Esophagus squamous epithelium (tissue), 5 donors: ENCODE results near the gene TRPV2. TPM values are rescaled to one million over a fixed set of nuclear protein-coding genes. Genes with fewer than 3 reads are reported as not detected.

ENCODE experiments used
- DNase-seq: peaks from one replicate; lab custom pipeline; 2025; lab: John Stamatoyannopoulos, UW
- H3K27ac ChIP-seq, 4 donors: fragments of 200-600 bp; sonication (generic); one replicate each; pipeline ENCODE4 v1.5.1; 2016 to 2019; ENCODE audit warnings: mild to moderate bottlenecking in 1 of 4
- H3K27me3 ChIP-seq, 4 donors: fragments of 200-600 bp; sonication (generic); 1 replicate in 3 of 4; 2 replicates in 1 of 4; pipeline versions ENCODE4 v1.5.1 to v1.6.0; 2017 to 2021; ENCODE audit warnings: antibody characterized with exemption in 1 of 4
- H3K36me3 ChIP-seq, 3 donors: fragments of 200-600 bp; sonication (generic); one replicate each; pipeline ENCODE4 v1.5.1; 2016 to 2019
- H3K4me1 ChIP-seq, 3 donors: fragments of 200-600 bp; sonication (generic); one replicate each; pipeline ENCODE4 v1.5.1; 2017 to 2019
- H3K4me3 ChIP-seq, 4 donors: fragments of 200-600 bp; sonication (generic); 1 replicate in 3 of 4; 2 replicates in 1 of 4; pipeline ENCODE4 v1.5.1; 2016 to 2019; ENCODE audit warnings: mild to moderate bottlenecking in 2 of 4, moderate library complexity in 1 of 4
- H3K9me3 ChIP-seq, 3 donors: fragments of 200-600 bp; sonication (generic); one replicate each; pipeline ENCODE4 v1.5.1; 2016 to 2019
- CTCF ChIP-seq, 6 experiments: fragments of 450-650 bp in 4 of 6; fragments of 200-600 bp in 2 of 6; sonication (generic) in 2 of 6; IDR thresholded peaks; one replicate each; pipeline ENCODE4 v1.5.1; 2016 to 2019; ENCODE audit warnings: antibody characterized with exemption in 6 of 6, mild to moderate bottlenecking in 4 of 6, moderate library complexity in 4 of 6
- POLR2A ChIP-seq, 4 donors: fragments of 450-650 bp; IDR thresholded peaks; one replicate each; pipeline ENCODE4 v1.6.1; 2017; ENCODE audit warnings: antibody characterized with exemption in 4 of 4, mild to moderate bottlenecking in 4 of 4, moderate library complexity in 3 of 4
- WGBS, 2 donors: methylation state at CpG; one replicate each; pipeline ENCODE4 v1.1.5; 2018; 5-methylcytosine and 5-hydroxymethylcytosine counted together
- intact Hi-C: fragments of 100-400 bp; cut with DNase I; formaldehyde crosslinking; loops from one replicate; pipeline ENCODE4 v1.15.0; 2022
- total RNA-seq, 4 donors: library from RNA; depleted of rRNA; stranded (reverse); fragments of >200 nt; gene quantifications; one replicate each; pipeline ENCODE4 v1.1.0, GENCODE V29; 2016
- donor health status: DM: yes; HTN: yes; CAD: no.

Gene TRPV2
- total RNA-seq, 4 donors from 2014 or later: 1.7 to 8.4 (median 2.5) TPM

GRCh38 chr17:16462070-16462864 is 46.9 kb downstream of the TRPV2 start:
- Histone ChIP-seq H3K4me3 (no peak overlapping the region), H3K4me1 (peaks cover 0 to 29% (median 5%) of the 10 kb centered on the region in 3 donors), H3K9me3 (no peaks in the 10 kb centered on the region), H3K27me3 (no peaks in the 10 kb centered on the region), H3K36me3 (peaks cover 0 to 12% (median 0%) of the 10 kb centered on the region in 3 donors), H3K27ac (no peak overlapping the region)
- no peak for TF ChIP-seq POLR2A (IDR thresholded peaks at IDR 0.05)
- DNase-seq: no peak
- intact Hi-C loops: no loop called here
- 59 to 82% methylated on average over 7 to 9 of the region's 20 CpGs for WGBS, 2 donors

GRCh38 chr17:16463358-16464302 is 48.3 kb downstream of the TRPV2 start:
- 57 to 60% methylated on average over 4 to 5 of the region's 13 CpGs for WGBS, 2 donors
- Histone ChIP-seq H3K27me3 (no peaks in the 10 kb centered on the region), H3K27ac (no peak overlapping the region), H3K4me3 (no peak overlapping the region), H3K4me1 (peaks cover 0 to 29% (median 5%) of the 10 kb centered on the region in 3 donors), H3K36me3 (no peaks in the 10 kb centered on the region), H3K9me3 (no peaks in the 10 kb centered on the region)
- no peak for DNase-seq
- intact Hi-C loops: no loop called here
- TF ChIP-seq CTCF (IDR thresholded peaks at IDR 0.05) (peak in 1 of 6 experiments; percentile 12), POLR2A (IDR thresholded peaks at IDR 0.05) (no peak)

- H3K27ac ChIP-seq: no peak overlapping the region
- 64 to 80% methylated on average over 5 to 8 of the region's 12 CpGs for WGBS, 2 donors
- intact Hi-C loops: no loop called here
Measured at GRCh38 chr17:16464303-16465051, 49.1 kb downstream of the TRPV2 start.

GRCh38 chr17:16465052-16465312 is 49.6 kb downstream of the TRPV2 start:
- Histone ChIP-seq H3K36me3 (no peaks in the 10 kb centered on the region), H3K27ac (no peak overlapping the region), H3K27me3 (no peaks in the 10 kb centered on the region), H3K4me3 (no peak overlapping the region), H3K4me1 (peaks cover 0 to 33% (median 5%) of the 10 kb centered on the region in 3 donors), H3K9me3 (no peaks in the 10 kb centered on the region)
- intact Hi-C loops: no loop called here
- TF ChIP-seq CTCF (IDR thresholded peaks at IDR 0.05) (no peak), POLR2A (IDR thresholded peaks at IDR 0.05) (no peak)
- WGBS, 2 donors: 88 to 89% methylated on average over 2 to 3 of the region's 3 CpGs
- DNase-seq: no peak

More at GRCh38 chr17:16464303-16465051, 49.1 kb downstream of the TRPV2 start:
- no peak for DNase-seq
- TF ChIP-seq CTCF (IDR thresholded peaks at IDR 0.05) (no peak), POLR2A (IDR thresholded peaks at IDR 0.05) (no peak)
- no peak overlapping the region for H3K4me3 ChIP-seq
- H3K9me3 ChIP-seq: no peaks in the 10 kb centered on the region
- H3K27me3 ChIP-seq: no peaks in the 10 kb centered on the region
- H3K4me1 ChIP-seq: peaks cover 0 to 29% (median 5%) of the 10 kb centered on the region in 3 donors
- no peaks in the 10 kb centered on the region for H3K36me3 ChIP-seq

- no peak overlapping the region for H3K4me3 ChIP-seq
- H3K27me3 ChIP-seq: no peaks in the 10 kb centered on the region
- DNase-seq: no peak
- TF ChIP-seq CTCF (IDR thresholded peaks at IDR 0.05) (no peak), POLR2A (IDR thresholded peaks at IDR 0.05) (no peak)
- WGBS, 2 donors: 58 to 88% methylated on average over 3 to 4 of the region's 4 CpGs
- intact Hi-C loops: no loop called here
- no peaks in the 10 kb centered on the region for H3K36me3 ChIP-seq
- H3K4me1 ChIP-seq: peaks cover 0 to 40% (median 5%) of the 10 kb centered on the region in 3 donors
- H3K27ac ChIP-seq: no peak overlapping the region
- H3K9me3 ChIP-seq: no peaks in the 10 kb centered on the region
Measured at GRCh38 chr17:16465861-16466338, 50.5 kb downstream of the TRPV2 start.
